CD1c-positive myeloid dendritic cell (primary cell): ENCODE measurements around the gene CEP104.

Experiments used
- DNase-seq: peaks from one replicate; pipeline ENCODE4 v3.0.0-alpha.2; 2016; ENCODE audit errors: extremely low spot score

CEP104 gene

GRCh38 chr1:3778590-3779264 is 78.3 kb downstream of the CEP104 start:
- DNase-seq = peak; percentile 29

- DNase-seq = no peak
These were observed 79.1 kb downstream of the CEP104 start for GRCh38 chr1:3777647-3778589.

GRCh38 chr1:3777078-3777547 is 79.9 kb downstream of the CEP104 start:
- DNase-seq = no peak

GRCh38 chr1:3776231-3776961 is 80.6 kb downstream of the CEP104 start:
- no peak for DNase-seq

- DNase-seq = peak; percentile 76
These were observed 81.4 kb downstream of the CEP104 start for GRCh38 chr1:3775490-3776230.

GRCh38 chr1:3774946-3775489 is 82.0 kb downstream of the CEP104 start:
- DNase-seq = no peak

GRCh38 chr1:3774276-3774945 is 82.6 kb downstream of the CEP104 start:
- DNase-seq = no peak

GRCh38 chr1:3773572-3774275 is 83.3 kb downstream of the CEP104 start:
- no peak for DNase-seq

GRCh38 chr1:3772715-3773571 is 84.1 kb downstream of the CEP104 start, which contains the start of gene SMIM1:
TSS of gene SMIM1 (plus strand) at chr1:3772749. CDS start at chr1:3775374, 2,625 bp downstream.
- no peak for DNase-seq

- DNase-seq = peak; percentile 61
These were observed 84.8 kb downstream of the CEP104 start for GRCh38 chr1:3772027-3772714.

GRCh38 chr1:3771108-3772026 is 85.6 kb downstream of the CEP104 start:
- DNase-seq = no peak

- DNase-seq = no peak
These were observed 86.8 kb downstream of the CEP104 start for GRCh38 chr1:3770047-3770765.

- no peak for DNase-seq
These were observed 88.1 kb downstream of the CEP104 start for GRCh38 chr1:3768811-3769390.

- no peak for DNase-seq
These were observed 89.6 kb downstream of the CEP104 start for GRCh38 chr1:3767328-3767925.

- DNase-seq = no peak
These were observed 93.5 kb downstream of the CEP104 start for GRCh38 chr1:3763351-3764125.
